ENCODE data around the gene MAP7.

DNA sequence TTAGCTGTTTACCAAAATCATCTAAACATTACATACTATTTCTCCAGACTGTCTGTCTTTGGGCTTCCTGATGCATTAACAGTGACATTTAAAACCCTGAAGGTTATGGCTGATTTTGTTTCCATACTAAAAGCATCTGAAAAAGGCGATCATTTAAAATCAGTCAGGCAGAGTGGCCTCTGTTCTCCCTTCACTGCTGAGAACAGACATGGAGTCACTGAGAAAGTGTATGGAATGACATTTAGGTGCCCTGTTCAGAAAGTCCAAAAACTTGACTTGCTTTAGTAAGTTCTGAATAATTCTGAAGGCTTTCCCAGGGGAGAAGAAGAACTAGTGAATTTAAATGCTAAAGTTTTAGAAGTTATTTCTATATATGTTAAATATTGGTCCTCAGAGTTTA lies 83.0 kb downstream of the MAP7 start:
- TF ChIP-seq, protein P1, sequence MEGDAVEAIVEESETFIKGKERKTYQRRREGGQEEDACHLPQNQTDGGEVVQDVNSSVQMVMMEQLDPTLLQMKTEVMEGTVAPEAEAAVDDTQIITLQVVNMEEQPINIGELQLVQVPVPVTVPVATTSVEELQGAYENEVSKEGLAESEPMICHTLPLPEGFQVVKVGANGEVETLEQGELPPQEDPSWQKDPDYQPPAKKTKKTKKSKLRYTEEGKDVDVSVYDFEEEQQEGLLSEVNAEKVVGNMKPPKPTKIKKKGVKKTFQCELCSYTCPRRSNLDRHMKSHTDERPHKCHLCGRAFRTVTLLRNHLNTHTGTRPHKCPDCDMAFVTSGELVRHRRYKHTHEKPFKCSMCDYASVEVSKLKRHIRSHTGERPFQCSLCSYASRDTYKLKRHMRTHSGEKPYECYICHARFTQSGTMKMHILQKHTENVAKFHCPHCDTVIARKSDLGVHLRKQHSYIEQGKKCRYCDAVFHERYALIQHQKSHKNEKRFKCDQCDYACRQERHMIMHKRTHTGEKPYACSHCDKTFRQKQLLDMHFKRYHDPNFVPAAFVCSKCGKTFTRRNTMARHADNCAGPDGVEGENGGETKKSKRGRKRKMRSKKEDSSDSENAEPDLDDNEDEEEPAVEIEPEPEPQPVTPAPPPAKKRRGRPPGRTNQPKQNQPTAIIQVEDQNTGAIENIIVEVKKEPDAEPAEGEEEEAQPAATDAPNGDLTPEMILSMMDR (IDR thresholded peaks at IDR 0.05) = no peak
- TF ChIP-seq POLR2A (IDR thresholded peaks at IDR 0.05) = no peak

Measured in Peyer's patch (tissue), 4 donors.